CD14-positive monocyte (primary cell): ENCODE results near the gene ZNF282. TPM values are rescaled to one million over a fixed set of nuclear protein-coding genes. Genes with fewer than 3 reads are reported as not detected.

Experiments used
- DNase-seq, 3 donors: peaks; one replicate each; pipeline ENCODE4 v3.0.0-alpha.2; 2011 to 2022
- H2AFZ ChIP-seq: 2 replicates; pipeline ENCODE4 v1.6.0; 2012; ENCODE audit warnings: mild to moderate bottlenecking, low read depth, low read length, inconsistent platforms; ENCODE audit not compliant: insufficient read depth, poor library complexity, severe bottlenecking
- H3K27ac ChIP-seq, 2 donors: 1 replicate in 1 of 2; 2 replicates in 1 of 2; pipeline ENCODE4 v1.5.1; 2012 to 2013; ENCODE audit warnings: low read length in 2 of 2, control low read depth in 1 of 2, inconsistent platforms in 1 of 2, low read depth in 1 of 2, mild to moderate bottlenecking in 1 of 2
- H3K27me3 ChIP-seq, 2 donors: one replicate each; pipeline versions ENCODE4 v1.6.0 to v1.6.1; 2011 to 2013; ENCODE audit warnings: low read length in 2 of 2; ENCODE audit not compliant: control insufficient read depth in 2 of 2, insufficient read depth in 2 of 2
- H3K36me3 ChIP-seq, 2 donors: replicated peaks in 1 of 2; 1 replicate in 1 of 2; 2 replicates in 1 of 2; pipeline versions ENCODE4 v1.5.1 to v1.6.1; 2012 to 2013; ENCODE audit warnings: low read length in 2 of 2, control low read depth in 1 of 2, inconsistent platforms in 1 of 2, mild to moderate bottlenecking in 1 of 2; ENCODE audit not compliant: insufficient read depth in 2 of 2, control insufficient read depth in 1 of 2
- H3K4me1 ChIP-seq, 2 donors: 1 replicate in 1 of 2; 2 replicates in 1 of 2; pipeline versions ENCODE4 v1.5.1 to v1.6.1; 2012 to 2013; ENCODE audit warnings: low read length in 2 of 2, control low read depth in 1 of 2, inconsistent platforms in 1 of 2, mild to moderate bottlenecking in 1 of 2, moderate library complexity in 1 of 2; ENCODE audit not compliant: insufficient read depth in 2 of 2, control insufficient read depth in 1 of 2
- H3K4me2 ChIP-seq: replicated peaks from 2 replicates; pipeline ENCODE3; 2012; ENCODE audit warnings: low read length, moderate library complexity, mild to moderate bottlenecking; ENCODE audit not compliant: poor library complexity, severe bottlenecking; ENCODE audit errors: extremely low read depth
- H3K4me3 ChIP-seq, 3 experiments: fragments of 200-600 bp in 1 of 3; sonication (generic) in 1 of 3; replicated peaks in 1 of 3; 1 replicate in 2 of 3; 2 replicates in 1 of 3; pipeline ENCODE4 v1.5.1; 2011 to 2013; ENCODE audit warnings: low read length in 3 of 3, mild to moderate bottlenecking in 3 of 3, control low read depth in 2 of 3, low read depth in 2 of 3, inconsistent platforms in 1 of 3, moderate library complexity in 1 of 3
- H3K79me2 ChIP-seq: 2 replicates; pipeline ENCODE4 v1.6.0; 2012; ENCODE audit warnings: mild to moderate bottlenecking, control low read depth, inconsistent platforms, low read length, moderate library complexity; ENCODE audit not compliant: insufficient read depth
- H3K9ac ChIP-seq: 2 replicates; pipeline ENCODE4 v1.6.0; 2017; ENCODE audit warnings: low read length, mild to moderate bottlenecking; ENCODE audit not compliant: insufficient read depth, poor library complexity, severe bottlenecking
- H3K9me3 ChIP-seq, 2 donors: replicated peaks in 1 of 2; 1 replicate in 1 of 2; 2 replicates in 1 of 2; pipeline versions ENCODE4 v1.5.1 to v1.6.1; 2012 to 2013; ENCODE audit warnings: low read length in 2 of 2, control low read depth in 1 of 2; ENCODE audit not compliant: control insufficient read depth in 1 of 2, insufficient read depth in 1 of 2
- H4K20me1 ChIP-seq: 2 replicates; pipeline ENCODE4 v1.6.0; 2012; ENCODE audit warnings: mild to moderate bottlenecking, low read length, control low read depth, moderate library complexity; ENCODE audit not compliant: insufficient read depth
- H3K27ac Mint-ChIP-seq, 7 donors: one replicate each; pipeline ENCODE4 v1.8.0; 2020; ENCODE audit warnings: mild to moderate bottlenecking in 7 of 7, mixed read lengths in 7 of 7, moderate library complexity in 6 of 7, inconsistent platforms in 2 of 7
- H3K27me3 Mint-ChIP-seq, 3 donors: one replicate each; pipeline ENCODE4 v1.8.0; 2021 to 2022; ENCODE audit warnings: low read depth in 3 of 3, mild to moderate bottlenecking in 3 of 3, mixed read lengths in 3 of 3, moderate library complexity in 3 of 3, inconsistent platforms in 1 of 3
- H3K36me3 Mint-ChIP-seq, 2 donors: one replicate each; pipeline ENCODE4 v1.8.0; 2020; ENCODE audit warnings: mixed read lengths in 2 of 2, inconsistent platforms in 1 of 2, mild to moderate bottlenecking in 1 of 2
- H3K4me1 Mint-ChIP-seq: one replicate; pipeline ENCODE4 v1.8.0; 2020; ENCODE audit warnings: mild to moderate bottlenecking, mixed read lengths
- H3K4me3 Mint-ChIP-seq, 2 donors: one replicate each; pipeline ENCODE4 v1.8.0; 2020; ENCODE audit warnings: mild to moderate bottlenecking in 2 of 2, mixed read lengths in 2 of 2, moderate library complexity in 1 of 2
- H3K9me3 Mint-ChIP-seq, 7 donors: one replicate each; pipeline ENCODE4 v1.8.0; 2020 to 2022; ENCODE audit warnings: mixed read lengths in 7 of 7, mild to moderate bottlenecking in 6 of 7, moderate library complexity in 6 of 7, inconsistent platforms in 2 of 7
- CTCF ChIP-seq: fragments of 200-600 bp; IDR thresholded peaks from one replicate; pipeline ENCODE4 v1.8.0; 2022; ENCODE audit warnings: antibody characterized with exemption, mild to moderate bottlenecking
- WGBS: methylation state at CpG from one replicate; pipeline ENCODE4 v1.1.5; 2013; ENCODE audit warnings: missing lambda C conversion rate; ENCODE audit not compliant: insufficient coverage; 5-methylcytosine and 5-hydroxymethylcytosine counted together
- intact Hi-C, 2 donors: fragments of 100-400 bp; cut with micrococcal nuclease; formaldehyde crosslinking; loops; one replicate each; pipeline versions ENCODE4 v1.15.0 to v1.15.1; 2023
- polyA plus RNA-seq, 3 donors: library from polyadenylated mRNA; depleted of rRNA in 1 of 3; unstranded in 2 of 3; stranded (reverse) in 1 of 3; fragments of 300-500 nt in 2 of 3; fragments of >200 nt in 1 of 3; fragmentation: Illumina TruSeq in 2 of 3; gene quantifications; 1 replicate in 2 of 3; 2 replicates in 1 of 3; pipeline ENCODE4 v1.2.3, GENCODE V29; 2012 to 2021

The ZNF282 gene
- polyA plus RNA-seq, 3 donors = 0.51 to 6.2 (median 0.86) TPM

GRCh38 chr7:149224352-149224751, 29.0 kb downstream of the ZNF282 start:
- WGBS = 98% methylated on average over 37 of the region's 37 CpGs
- H2AFZ ChIP-seq = no peak overlapping the region
- peaks cover 0 to 8% of the 10 kb centered on the region in 2 donors for H3K9me3 ChIP-seq
- H3K27ac Mint-ChIP-seq = peak overlapping the region in 1 of 7 donors; percentile 48
- no peaks in the 10 kb centered on the region for H3K27me3 ChIP-seq
- intact Hi-C loops = no loop called here
- H3K9me3 Mint-ChIP-seq = peaks cover 0 to 16% (median 4%) of the 10 kb centered on the region in 7 donors
- no peaks in the 10 kb centered on the region for H4K20me1 ChIP-seq
- TF ChIP-seq CTCF = no peak
- no peaks in the 10 kb centered on the region for H3K4me1 ChIP-seq
- H3K4me3 Mint-ChIP-seq = no peak overlapping the region
- H3K36me3 ChIP-seq = peaks cover 30 to 48% of the 10 kb centered on the region in 2 donors
- no peak overlapping the region for H3K4me2 ChIP-seq
- H3K79me2 ChIP-seq = no peaks in the 10 kb centered on the region
- H3K36me3 Mint-ChIP-seq = peaks cover 47 to 66% of the 10 kb centered on the region in 2 donors
- no peak overlapping the region for H3K27ac ChIP-seq
- peaks cover 3% of the 10 kb centered on the region for H3K4me1 Mint-ChIP-seq
- peaks cover under 1 to 2% (median 2%) of the 10 kb centered on the region in 3 donors for H3K27me3 Mint-ChIP-seq
- H3K9ac ChIP-seq = no peak overlapping the region
- H3K4me3 ChIP-seq = no peak overlapping the region
- DNase-seq = no peak

- Histone ChIP-seq H3K4me1 (no peaks in the 10 kb centered on the region), H3K27me3 (no peaks in the 10 kb centered on the region), H4K20me1 (no peaks in the 10 kb centered on the region), H3K36me3 (peaks cover 30 to 41% of the 10 kb centered on the region in 2 donors), H2AFZ (no peak overlapping the region), H3K9ac (no peak overlapping the region), H3K4me3 (no peak overlapping the region), H3K4me2 (no peak overlapping the region), H3K27ac (no peak overlapping the region), H3K79me2 (no peaks in the 10 kb centered on the region), H3K9me3 (peaks cover 0 to 8% of the 10 kb centered on the region in 2 donors)
- intact Hi-C loops = no loop called here
- H3K9me3 Mint-ChIP-seq = peaks cover 0 to 13% (median 4%) of the 10 kb centered on the region in 7 donors
- TF ChIP-seq CTCF = no peak
- peaks cover 3% of the 10 kb centered on the region for H3K4me1 Mint-ChIP-seq
- WGBS = 97% methylated on average over 13 of the region's 19 CpGs
- peaks cover 2 to 6% (median 6%) of the 10 kb centered on the region in 3 donors for H3K27me3 Mint-ChIP-seq
- H3K4me3 Mint-ChIP-seq = no peak overlapping the region
- H3K27ac Mint-ChIP-seq = no peak overlapping the region
- peaks cover 41 to 59% of the 10 kb centered on the region in 2 donors for H3K36me3 Mint-ChIP-seq
- no peak for DNase-seq
Measured at GRCh38 chr7:149225106-149225505, 29.8 kb downstream of the ZNF282 start.
